Right lobe of liver (tissue), 6 donors: Measurements from ENCODE around the gene SMAD7. TPM values are rescaled to one million over a fixed set of nuclear protein-coding genes. Genes with fewer than 3 reads are reported as not detected.

Experiments
- ATAC-seq, 4 donors: fragments of 200-7000 bp; cut with Tn5 transposase; one replicate each; pipeline ENCODE4 v1.9.1; 2020; ENCODE audit warnings: mild to moderate bottlenecking in 4 of 4, moderate library complexity in 4 of 4
- DNase-seq, 3 donors: peaks; one replicate each; pipeline ENCODE4 v3.0.0-alpha.2; 2020
- H3K27ac ChIP-seq, 3 donors: fragments of 200-600 bp; one replicate each; pipeline ENCODE4 v1.8.0; 2022
- H3K27me3 ChIP-seq, 2 donors: fragments of 200-600 bp; one replicate each; pipeline ENCODE4 v1.8.0; 2022
- H3K36me3 ChIP-seq, 4 donors: fragments of 200-600 bp; sonication (generic) in 1 of 4; one replicate each; pipeline versions ENCODE4 v1.5.1 to v1.8.0; 2017 to 2022; ENCODE audit warnings: control low read depth in 1 of 4
- H3K4me1 ChIP-seq, 4 donors: fragments of 200-600 bp; sonication (generic) in 1 of 4; one replicate each; pipeline versions ENCODE4 v1.5.1 to v1.8.0; 2017 to 2022; ENCODE audit warnings: control low read depth in 1 of 4
- H3K4me3 ChIP-seq, 3 donors: fragments of 200-600 bp; one replicate each; pipeline ENCODE4 v1.8.0; 2022
- H3K9me3 ChIP-seq, 4 donors: fragments of 200-600 bp; sonication (generic) in 1 of 4; one replicate each; pipeline versions ENCODE4 v1.5.1 to v1.8.0; 2017 to 2022; ENCODE audit warnings: control low read depth in 1 of 4
- CTCF ChIP-seq, 4 donors: fragments of 200-600 bp in 3 of 4; fragments of 450-650 bp in 1 of 4; IDR thresholded peaks; one replicate each; pipeline versions ENCODE4 v1.5.1 to v1.8.0; 2016 to 2022; ENCODE audit warnings: antibody characterized with exemption in 4 of 4, mild to moderate bottlenecking in 2 of 4
- POLR2A ChIP-seq: fragments of 450-650 bp; IDR thresholded peaks from one replicate; pipeline ENCODE4 v1.6.1; 2017; ENCODE audit warnings: antibody characterized with exemption, mild to moderate bottlenecking
- WGBS: methylation state at CpG from one replicate; pipeline ENCODE4 v1.1.6; 2018; ENCODE audit warnings: low coverage, low lambda C conversion rate; ENCODE audit not compliant: insufficient coverage; ENCODE audit errors: missing lambda C conversion rate; 5-methylcytosine and 5-hydroxymethylcytosine counted together
- intact Hi-C, 2 donors: fragments of 100-400 bp; cut with DNase I; formaldehyde crosslinking; loops; one replicate each; pipeline versions ENCODE4 v1.11.2 to v1.14.1; 2022
- total RNA-seq, 6 experiments: library from RNA; depleted of rRNA in 2 of 6; stranded (reverse); fragments of >200 nt in 2 of 6; fragmentation: NEBNext Ultra II Directional in 3 of 6; extraction: Animal tissue kit (Norgen Biotek cat#: 25700) in 3 of 6; gene quantifications; one replicate each; pipeline versions ENCODE4 v1.1.0 to v1.2.4, GENCODE V29; 2016 to 2023
- donor health status: DM: no; HTN: yes; CAD: no.
- donor health status: DM: no; HTN: no; CAD: no.
- donor health status: DM: no; HTN: no; CAD: no.
- donor health status: DM: no; HTN: yes; CAD: no.
- donor health status: DM: no; HTN: yes; CAD: no.

Gene SMAD7
- total RNA-seq, 6 experiments from 2014 or later, result 8.2 to 13.5 (median 11.0) TPM

- Histone ChIP-seq H3K4me3 (no peak overlapping the region), H3K4me1 (peaks cover 0 to 4% (median 1%) of the 10 kb centered on the region in 4 donors), H3K27me3 (no peaks in the 10 kb centered on the region), H3K9me3 (no peaks in the 10 kb centered on the region), H3K27ac (no peak overlapping the region), H3K36me3 (no peaks in the 10 kb centered on the region)
- no CpG with 5 or more reads among the region's 5 CpGs for WGBS
- intact Hi-C loops, result no loop called here
- DNase-seq (no peak), ATAC-seq (no peak)
- no peak for TF ChIP-seq CTCF (IDR thresholded peaks at IDR 0.05)
- TF ChIP-seq POLR2A, result no peak
Measured at GRCh38 chr18:48888773-48889080, 62.0 kb downstream of the SMAD7 start.

GRCh38 chr18:48887905-48888772 is 62.6 kb downstream of the SMAD7 start:
- intact Hi-C loops, result no loop called here
- no peaks in the 10 kb centered on the region for H3K36me3 ChIP-seq
- no peak overlapping the region for H3K27ac ChIP-seq
- WGBS, result 88% methylated on average over 5 of the region's 18 CpGs
- no peaks in the 10 kb centered on the region for H3K4me1 ChIP-seq
- no peak for DNase-seq
- H3K27me3 ChIP-seq, result no peaks in the 10 kb centered on the region
- no peaks in the 10 kb centered on the region for H3K9me3 ChIP-seq
- no peak overlapping the region for H3K4me3 ChIP-seq
- peak; percentile 42 to 72 (median 50) for ATAC-seq
- no peak for TF ChIP-seq CTCF (IDR thresholded peaks at IDR 0.05)
- TF ChIP-seq POLR2A, result no peak

GRCh38 chr18:48887294-48887904 is 63.4 kb downstream of the SMAD7 start:
- WGBS, result 96% methylated on average over 4 of the region's 12 CpGs
- H3K27ac ChIP-seq, result no peak overlapping the region
- no peaks in the 10 kb centered on the region for H3K9me3 ChIP-seq
- H3K27me3 ChIP-seq, result no peaks in the 10 kb centered on the region
- no peaks in the 10 kb centered on the region for H3K36me3 ChIP-seq
- H3K4me1 ChIP-seq, result no peaks in the 10 kb centered on the region
- DNase-seq, result no peak
- intact Hi-C loops, result no loop called here
- H3K4me3 ChIP-seq, result no peak overlapping the region
- TF ChIP-seq POLR2A (no peak), CTCF (IDR thresholded peaks at IDR 0.05) (no peak)
- no peak for ATAC-seq

- no peaks in the 10 kb centered on the region for H3K27me3 ChIP-seq
- intact Hi-C loops, result no loop called here
- H3K36me3 ChIP-seq, result no peaks in the 10 kb centered on the region
- WGBS, result 84% methylated on average over 3 of the region's 8 CpGs
- no peaks in the 10 kb centered on the region for H3K9me3 ChIP-seq
- no peak for TF ChIP-seq POLR2A
- TF ChIP-seq CTCF (IDR thresholded peaks at IDR 0.05), result no peak
- peak in 1 of 3 donors; percentile 23 for DNase-seq
- no peak overlapping the region for H3K4me3 ChIP-seq
- H3K27ac ChIP-seq, result no peak overlapping the region
- ATAC-seq, result no peak
- H3K4me1 ChIP-seq, result no peaks in the 10 kb centered on the region
Measured at GRCh38 chr18:48886520-48887293, 64.1 kb downstream of the SMAD7 start.
